HG03342 (cell line): ENCODE measurements around the gene ADRA2C.

Experiments
- ATAC-seq: cut with Tn5 transposase; IDR thresholded peaks from one replicate; pipeline ENCODE4 v1.9.1; 2021; ENCODE audit warnings: mild to moderate bottlenecking, moderate library complexity; ENCODE audit not compliant: unreplicated experiment

ADRA2C gene

DNA sequence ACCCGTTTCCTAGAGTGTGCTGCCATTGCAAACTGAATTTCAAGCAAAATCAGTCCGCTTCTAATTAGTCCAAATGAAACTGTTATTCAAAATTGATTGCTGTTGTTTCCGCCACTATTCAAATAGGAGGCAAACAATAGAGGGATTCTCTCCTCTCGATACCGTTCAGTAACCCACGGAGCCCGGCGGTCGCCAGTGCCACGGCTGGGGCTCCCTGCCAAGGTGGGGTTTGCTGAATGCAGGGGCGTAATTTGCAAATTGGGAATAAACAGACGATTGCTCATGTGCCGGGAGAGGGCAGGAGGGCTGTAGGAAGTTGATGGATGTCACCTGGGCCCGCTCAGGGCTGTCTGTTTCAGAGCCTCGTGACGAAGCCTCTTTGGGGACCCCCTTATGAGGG lies 8.8 kb downstream of the ADRA2C start:
- no peak for ATAC-seq

DNA sequence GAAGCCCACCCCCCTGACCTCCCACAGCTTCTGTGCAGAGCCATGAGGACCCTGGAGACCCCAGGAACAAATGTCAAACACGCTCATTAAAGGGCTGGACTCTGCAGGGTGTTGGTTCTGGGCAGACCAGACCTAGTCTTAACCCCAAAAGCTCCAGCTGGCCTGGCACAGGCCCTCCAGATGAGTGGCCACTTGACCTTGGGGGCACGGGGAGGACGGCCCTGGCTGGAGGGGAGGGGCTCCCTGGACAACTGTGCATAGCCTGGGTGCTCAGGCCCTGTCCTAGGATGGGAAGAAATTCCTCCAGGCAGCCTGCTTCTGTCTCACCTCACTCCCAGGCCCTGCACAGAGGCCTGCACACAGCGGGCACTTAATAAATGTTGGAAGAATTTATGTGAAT lies 9.4 kb downstream of the ADRA2C start:
- ATAC-seq, result no peak

DNA sequence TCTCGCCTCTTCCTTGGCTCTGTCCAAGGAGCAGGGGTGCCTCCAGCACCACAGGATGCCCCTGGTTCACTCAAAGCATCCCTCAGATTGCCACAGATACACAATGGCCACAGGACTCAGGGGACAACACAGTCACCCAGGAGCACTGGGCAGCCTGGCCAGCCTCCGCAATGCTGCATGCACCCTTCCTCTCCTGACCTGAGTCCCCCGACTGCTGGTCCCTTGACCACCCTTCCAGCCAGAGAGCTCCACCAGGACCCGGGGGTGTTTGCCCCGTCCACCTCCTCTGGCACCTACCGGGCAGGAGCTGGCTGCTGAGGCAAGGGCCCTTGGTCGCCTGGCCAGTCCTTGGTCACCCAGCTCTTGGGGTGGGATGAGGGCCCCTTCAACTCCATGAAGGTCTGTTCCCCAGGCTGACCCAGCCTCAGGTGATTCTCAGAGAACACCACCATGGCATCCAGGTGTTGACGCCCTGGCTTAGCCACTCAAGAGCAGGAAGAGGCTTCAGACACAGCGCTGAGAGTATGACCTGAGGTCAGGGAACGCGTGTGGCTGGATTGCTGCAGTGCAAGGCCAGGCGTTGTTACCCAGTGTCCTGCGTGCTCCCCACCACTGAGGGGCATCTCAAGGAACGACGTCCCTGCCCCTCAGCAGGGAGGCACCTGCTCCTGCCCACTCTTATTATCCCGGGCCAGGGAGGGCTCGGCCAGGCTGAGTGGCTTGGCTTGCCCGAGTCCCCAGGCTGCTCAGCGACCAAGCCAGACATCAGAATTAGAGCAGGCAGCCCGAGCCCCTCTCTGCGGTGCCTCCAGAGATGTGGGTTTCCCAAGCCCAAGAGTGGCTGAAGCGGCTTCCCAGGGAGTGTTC lies 10.2 kb downstream of the ADRA2C start:
- ATAC-seq, result no peak

DNA sequence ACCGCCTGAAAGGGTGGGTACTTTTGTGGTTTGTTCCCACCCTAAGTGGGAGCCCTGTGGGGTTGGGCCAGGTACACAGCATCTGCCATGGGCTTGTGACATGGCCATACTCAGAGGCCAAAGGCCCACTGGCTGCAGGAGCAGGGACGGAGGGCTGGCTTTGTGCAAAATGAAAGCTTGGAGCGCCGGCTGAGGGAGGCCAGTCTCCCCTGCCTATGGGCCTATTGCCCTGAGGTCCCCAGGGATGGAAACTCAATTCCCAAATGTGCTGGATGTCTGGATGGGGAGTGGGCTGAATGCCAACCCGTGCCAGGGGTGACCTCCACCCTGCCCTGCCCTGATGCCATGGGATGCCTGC lies 10.8 kb downstream of the ADRA2C start:
- ATAC-seq, result no peak

DNA sequence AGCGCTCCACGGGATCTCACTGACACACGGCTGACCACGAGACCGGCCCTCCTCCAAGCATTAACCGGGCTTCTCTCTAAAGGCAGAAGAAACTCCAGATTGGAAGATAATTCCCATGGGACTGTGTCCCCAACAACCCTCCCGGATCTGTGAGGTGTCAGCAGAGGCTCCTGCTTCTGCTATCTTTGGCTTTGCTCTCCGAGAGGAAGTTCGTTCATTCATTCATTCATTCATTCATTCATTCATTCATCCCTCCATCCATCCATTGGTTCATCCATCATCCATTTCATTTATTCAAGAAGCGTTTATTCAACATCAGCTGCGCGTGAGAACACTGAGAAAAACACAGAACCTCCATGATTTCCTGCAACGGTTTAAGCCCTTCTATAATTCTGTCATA lies 11.5 kb downstream of the ADRA2C start:
- ATAC-seq, result no peak

DNA sequence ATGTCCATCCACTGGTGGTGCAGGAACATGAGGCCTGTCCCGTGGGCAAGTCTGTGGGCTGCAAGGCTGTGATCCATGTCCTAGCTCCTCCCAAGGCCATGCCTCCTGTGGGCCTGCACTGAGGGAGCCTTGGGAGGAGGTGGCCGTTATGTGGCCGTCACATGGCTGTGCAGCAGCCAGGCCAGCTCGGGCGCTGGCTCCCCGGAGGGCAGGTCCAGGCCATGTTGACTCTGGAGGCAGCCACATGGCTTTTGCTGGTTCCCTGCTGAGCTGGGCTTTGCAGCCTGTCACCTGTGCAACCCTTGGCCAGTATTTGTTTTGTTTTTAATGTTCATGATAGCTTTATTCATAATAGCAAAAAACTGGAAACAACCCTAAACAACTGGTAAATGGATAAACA lies 13.3 kb downstream of the ADRA2C start:
- ATAC-seq, result no peak

DNA sequence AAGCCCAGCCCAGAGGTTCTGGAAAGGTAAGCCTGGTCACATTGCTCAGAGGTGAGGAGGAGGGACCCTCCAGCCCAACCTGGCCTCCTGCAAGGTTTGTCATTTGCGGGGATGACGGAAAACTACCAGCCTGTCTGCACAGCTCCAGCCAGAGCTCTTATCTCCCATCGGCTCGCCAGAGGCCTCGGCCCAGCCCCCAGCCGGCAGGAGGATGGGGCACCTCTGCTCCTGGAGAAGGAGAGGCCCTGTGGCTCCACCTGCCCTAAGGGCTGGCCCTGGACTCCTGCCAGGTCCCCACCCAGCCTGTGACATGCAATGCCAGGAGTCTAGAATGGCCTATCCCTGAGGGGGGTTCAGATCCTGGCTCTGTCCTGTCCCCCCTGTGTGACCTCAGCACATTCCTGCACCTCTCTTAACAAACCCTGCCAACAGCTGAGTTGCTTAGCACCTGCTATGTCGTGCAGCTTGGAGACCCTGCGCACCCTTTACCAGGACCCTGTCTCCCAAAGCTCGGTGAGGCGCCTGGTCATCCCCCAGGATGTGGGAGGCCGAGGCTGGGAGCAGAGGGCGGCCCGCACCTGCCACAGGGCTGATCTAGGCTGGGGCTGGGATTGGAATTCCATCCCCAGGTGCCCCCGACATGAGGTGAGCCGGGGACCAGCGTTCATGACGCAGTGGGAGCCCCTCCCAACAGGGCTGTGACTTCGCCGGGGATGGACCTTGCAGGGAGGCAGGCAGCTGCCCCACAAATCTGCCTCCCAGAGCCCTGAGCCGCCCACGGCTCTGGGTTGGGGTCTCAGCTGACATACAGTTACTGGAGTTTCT lies 14.4 kb downstream of the ADRA2C start:
- no peak for ATAC-seq

DNA sequence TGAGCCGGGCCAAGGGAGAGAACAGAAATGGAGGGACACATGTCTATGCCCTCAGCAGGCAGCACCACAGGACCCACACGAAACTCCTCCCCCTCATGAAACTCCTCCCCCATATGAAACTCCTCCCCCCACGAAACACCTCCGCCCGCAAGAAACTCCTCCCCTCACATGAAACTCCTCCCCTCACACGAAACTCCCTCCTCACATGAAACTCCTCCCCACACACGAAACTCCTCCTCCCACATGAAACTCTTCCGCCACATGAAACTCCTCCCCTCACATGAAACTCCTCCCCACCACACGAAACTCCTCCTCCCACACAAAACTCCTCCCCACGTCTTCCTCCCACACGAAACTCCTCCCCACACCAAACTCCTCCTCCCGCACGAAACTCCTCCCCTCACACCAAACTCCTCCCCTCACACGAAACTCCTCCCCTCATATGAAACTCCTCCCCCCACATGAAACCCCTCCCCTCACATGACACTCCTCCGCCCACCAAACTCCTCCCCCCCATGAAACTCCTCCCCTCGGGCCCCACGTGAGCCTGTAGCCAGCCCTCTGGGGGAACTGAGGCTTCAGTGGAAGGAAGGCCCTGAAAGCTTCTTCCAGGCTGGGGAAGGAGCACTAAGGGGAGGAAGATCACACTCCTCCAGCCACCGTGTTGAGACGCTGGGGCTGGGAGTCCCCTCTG lies 15.2 kb downstream of the ADRA2C start:
- no peak for ATAC-seq

DNA sequence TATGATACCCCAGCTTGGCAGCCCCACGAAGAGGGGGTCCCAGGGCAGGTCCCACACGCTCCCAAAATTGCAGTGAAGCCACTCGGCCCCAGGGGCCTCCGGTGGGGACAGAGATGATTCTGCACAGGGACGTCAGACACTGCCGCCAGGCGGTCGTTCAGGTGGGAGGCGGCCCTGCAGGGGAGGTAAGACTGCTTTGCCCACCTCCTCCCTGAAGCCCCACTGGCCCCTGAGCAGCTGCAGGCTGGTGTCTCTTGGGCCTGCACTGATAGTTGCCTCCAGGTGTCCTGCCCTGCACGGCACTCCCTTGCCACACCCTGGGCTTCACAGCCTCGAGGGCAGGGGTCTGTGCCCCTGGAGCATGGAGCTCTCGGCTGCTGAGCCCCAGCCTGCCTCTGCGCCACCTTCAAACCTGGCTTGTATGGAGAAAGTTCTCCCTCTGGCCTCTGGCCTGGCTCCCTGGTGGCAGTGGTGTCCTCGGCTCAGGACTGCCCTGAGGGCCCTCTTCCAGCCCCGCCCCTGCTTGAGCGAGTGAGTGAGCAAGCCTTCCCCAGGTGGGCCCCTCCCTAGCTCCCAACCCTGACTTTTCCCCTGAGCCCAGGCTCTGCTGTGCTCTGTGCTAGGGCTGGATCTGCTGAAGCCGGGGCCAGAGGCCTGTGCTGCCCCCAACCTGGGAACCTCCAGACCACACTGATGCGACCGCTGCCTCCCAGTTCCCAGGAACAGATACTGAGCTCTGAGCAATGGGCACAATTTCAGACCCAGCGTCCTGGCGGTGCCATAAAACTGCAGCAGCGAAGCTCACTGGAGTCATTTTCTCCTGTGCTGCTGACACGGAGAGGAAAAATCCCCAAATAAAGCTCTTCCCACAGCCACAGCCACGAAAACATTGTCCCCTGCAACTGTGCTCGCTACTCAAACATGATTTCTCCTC lies 16.1 kb downstream of the ADRA2C start:
- no peak for ATAC-seq

DNA sequence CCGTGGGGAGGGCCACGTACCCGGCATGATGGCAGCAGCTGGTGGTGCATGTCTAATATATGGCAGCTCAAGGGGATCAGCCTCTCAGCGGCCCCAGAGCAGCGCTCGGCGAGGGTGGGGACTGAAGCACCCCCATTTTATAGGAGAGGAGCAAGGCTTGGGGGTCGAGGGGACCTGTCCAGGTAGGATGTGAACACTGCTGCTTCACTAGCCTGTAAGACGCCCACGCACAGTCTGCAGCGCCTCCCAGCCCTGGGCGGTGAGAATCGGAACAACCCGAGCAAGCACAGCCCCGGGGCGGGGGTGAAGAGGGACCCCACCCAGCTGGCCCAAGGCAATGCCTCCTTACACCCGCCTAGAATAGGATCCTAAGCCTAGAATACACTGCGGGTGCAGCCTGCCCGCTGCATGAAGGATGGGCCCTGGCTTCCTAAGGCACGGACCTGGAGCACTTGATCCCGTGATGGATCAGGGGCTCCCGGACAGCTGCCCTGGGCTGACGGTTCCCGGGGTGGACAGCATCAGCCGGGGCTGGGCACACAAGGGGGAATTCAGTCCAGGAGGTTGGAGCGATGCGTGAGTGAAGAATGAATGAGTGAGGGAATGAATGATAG lies 17.6 kb downstream of the ADRA2C start:
- ATAC-seq, result no peak

DNA sequence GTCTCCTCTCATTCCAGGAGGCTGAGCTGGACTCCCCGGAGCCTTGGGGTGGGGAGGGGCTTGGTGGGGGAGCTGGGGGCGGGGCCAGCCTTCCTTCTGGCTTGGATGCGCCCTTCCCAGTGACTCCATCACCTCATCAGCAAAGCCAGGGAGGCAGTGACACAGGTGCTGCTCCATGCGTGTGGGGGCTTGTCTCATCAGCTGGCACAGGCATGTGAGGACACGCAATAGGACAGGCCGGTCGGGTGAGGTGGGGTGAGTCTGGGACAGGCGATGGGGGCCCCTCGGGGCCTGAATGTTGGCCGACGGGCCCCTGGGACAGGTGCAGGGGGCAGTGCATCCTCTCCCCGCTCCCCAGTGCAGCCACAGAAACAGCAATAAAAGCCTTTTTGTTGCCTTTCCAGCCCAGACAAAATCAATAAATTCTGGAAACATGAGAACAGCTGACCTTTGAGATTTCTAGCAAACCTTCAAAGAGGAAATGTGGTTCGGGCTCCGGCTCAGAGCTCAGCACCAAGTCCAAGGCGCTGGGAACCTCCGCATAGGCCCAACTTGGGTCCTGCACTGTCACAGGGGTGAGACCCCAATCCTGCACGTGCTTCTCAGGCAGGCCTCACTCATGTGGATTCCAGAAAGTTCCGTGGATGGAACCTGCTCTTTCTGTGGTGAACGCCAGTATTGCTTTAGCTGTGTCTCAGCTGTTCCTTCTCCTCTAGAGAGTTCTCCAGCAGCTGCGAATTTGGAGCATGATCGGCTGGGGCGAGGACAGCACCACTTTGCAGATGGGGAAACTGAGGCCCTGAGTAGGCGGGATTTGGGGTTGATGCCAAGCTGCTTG lies 18.5 kb downstream of the ADRA2C start:
- no peak for ATAC-seq

DNA sequence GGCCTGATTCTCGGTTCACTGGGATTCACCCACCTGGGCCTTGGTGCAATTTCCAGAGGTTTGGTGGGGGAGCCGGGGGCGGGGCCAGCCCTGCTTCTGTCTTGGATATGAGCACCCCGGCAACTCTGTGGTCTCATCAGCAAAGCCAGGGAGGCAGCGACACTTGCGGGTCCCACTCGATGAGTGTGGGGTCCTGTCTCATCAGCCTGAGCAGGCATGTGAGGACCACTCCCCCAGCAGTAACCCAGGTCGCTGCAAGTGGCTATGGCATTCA lies 19.0 kb downstream of the ADRA2C start:
- ATAC-seq, result no peak

DNA sequence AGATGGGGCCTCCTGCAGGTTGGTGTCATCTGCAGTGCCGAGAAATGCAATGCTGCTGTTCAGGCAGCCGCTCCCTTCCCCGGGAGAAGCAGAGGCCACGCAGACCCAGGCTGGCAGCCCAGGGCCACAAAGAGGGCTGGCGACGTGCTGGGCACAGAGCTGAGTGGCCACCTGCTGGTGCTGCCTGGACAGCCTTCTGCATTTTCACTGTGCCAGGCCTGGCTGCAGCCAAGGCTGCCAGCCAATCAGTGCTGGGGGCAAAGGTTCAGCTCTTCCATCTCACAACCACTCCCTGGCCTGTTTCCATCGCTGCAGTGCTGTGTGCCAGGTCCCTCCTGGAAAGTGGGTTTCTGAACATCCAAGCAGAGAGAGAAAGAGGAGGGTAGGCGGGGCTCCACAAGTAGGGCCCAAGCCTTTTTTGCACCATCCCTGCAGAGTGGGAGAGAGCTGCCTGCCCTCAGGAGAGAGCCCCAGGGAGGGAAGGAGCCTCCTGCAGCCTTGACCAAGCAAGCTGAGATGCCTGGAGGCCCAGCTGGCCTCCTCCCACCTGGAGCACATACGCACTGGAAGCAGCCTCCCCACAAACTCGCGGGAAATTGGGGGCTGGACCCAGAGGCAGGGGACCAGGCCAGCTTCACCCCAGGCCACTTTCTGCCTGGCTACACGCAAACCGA lies 20.1 kb downstream of the ADRA2C start:
- ATAC-seq, result no peak

DNA sequence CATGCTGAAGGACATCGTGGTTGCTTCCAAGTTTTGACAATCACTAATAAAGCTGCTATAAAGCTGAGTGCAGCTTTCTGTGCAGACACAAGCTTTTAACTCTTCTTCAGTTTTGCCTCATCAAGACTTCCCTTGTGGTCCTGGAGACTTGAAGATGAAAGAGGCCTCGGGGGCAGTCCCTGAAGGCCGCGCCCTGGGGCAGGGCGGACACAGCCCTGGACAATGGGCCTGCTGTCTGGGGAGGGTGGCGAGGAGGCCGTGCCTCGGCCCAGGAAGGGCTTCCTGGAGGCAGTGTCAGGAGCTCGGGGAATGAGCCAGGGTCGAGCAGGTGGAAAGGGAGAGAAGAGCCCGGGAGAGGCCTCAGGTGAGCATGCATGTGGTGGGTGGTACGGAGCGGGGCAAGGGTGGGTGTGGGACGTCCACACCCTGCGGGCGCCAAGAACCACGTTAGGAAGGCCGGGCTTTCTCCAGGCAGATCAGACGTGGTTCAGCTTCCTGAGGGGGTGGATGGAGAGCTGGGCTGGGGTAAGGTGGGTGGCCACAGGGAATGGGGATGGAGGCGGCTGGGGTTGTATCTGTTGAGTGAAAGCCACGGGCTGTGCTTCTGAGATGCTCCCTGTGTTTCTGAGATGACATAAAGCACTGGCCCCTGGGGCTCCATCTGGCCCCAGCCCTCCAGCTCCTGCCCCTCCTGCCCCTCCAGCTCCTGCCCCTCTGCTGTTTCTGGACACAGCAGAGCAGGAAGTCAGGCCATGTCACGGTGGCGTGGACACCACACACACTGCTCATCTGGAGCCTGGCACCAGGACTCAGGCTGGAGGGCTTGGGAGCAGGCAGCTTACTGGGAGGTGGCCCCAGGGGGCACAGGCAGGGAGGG lies 21.5 kb downstream of the ADRA2C start:
- no peak for ATAC-seq

DNA sequence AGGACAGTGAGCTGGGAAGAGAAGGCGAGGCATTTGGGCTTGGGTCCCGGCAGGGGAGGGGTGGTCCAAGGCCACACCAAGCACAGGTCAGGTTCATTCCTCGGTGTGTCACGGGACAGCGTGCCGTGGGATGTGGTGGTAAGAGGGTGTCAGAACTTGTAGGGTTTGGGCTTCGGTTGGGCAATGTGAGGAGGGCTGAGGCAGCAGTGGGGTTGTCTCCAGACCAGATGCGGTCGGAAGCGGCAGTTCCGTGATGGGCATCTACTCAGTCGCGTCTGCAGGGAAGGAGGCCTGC lies 22.1 kb downstream of the ADRA2C start:
- ATAC-seq, result no peak

DNA sequence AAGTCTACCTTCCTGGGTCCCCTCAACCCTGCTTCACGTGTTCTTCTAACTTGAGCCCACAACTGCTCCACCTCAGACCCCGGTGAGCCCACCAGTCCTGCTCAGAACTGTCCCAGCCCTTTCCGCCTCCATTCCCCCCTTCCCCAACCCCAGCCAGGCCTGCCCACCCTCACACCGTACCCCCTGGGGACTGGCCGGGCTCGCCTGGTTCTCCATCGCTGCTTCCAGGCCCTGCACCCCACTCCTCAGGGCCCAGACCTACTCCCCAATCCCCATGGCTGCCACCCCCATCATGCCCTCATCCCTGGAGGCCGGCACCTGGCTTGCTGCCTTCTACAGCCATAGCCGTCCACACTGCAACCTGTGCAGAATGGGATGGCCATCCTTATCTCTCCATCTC lies 23.4 kb downstream of the ADRA2C start:
- ATAC-seq, result no peak

DNA sequence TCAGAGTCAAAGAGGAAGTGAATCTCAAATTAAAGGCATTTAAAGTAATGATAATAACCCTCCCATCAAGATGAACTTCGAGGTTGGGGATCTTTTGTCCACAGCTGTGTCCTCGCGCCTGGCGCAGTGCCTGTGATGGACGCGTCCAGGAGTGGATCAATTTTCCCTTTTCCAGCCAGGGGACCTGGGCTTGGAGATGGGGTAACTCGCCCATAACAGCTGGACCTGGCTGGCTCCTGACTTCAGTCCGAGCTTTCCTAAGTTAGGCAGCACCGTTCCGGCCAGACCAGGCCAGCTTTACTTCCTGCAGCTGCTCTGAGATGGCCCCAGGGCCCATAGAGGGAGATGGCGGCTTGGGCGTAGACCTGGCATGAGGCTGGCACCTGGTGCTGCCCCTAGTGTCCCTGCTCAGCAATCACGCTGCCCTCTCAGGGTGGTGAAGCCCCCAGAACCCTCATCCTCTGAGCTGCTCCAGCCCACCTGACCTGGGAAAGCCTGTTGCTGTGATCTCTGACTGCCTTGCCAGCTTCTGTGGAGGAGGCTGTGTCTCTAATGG lies 23.9 kb downstream of the ADRA2C start:
- no peak for ATAC-seq

DNA sequence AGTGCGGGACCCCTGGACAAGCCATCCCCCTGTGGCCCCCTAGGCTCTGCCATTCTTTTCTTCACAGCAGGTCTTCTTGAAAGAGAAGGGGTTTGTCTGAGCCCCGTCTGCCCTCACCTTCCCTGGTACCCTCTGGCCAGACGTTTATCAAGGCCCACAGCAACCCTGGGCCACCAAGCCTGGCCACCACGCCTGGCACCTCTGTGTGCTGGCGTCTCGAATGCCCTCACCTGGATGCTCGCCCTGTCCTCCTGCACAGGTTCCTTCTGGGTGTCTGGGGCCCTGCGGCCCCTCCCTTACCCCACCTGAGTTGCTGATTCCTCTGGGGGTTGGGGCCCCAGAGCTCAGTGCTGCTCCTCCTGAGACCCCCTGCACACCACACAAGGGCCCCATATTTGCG lies 25.1 kb downstream of the ADRA2C start:
- ATAC-seq, result no peak
